Natural killer cell (primary cell): ENCODE data around the gene FLT1. TPM values are rescaled to one million over a fixed set of nuclear protein-coding genes. Genes with fewer than 3 reads are reported as not detected.

ENCODE experiments used
- ATAC-seq, 3 donors: fragments of 150-1000 bp in 2 of 3; fragments of 200-7000 bp in 1 of 3; cut with Tn5 transposase; 1 replicate in 1 of 3; 2 replicates in 2 of 3; pipeline ENCODE4 v1.10.0; 2021; ENCODE audit warnings: mild to moderate bottlenecking in 2 of 3, moderate library complexity in 2 of 3
- DNase-seq, 2 donors: peaks; one replicate each; pipeline versions ENCODE4 v3.0.0 to v3.0.0-alpha.2; 2013 to 2021; ENCODE audit warnings: mixed read lengths in 1 of 2
- H3K27ac ChIP-seq: one replicate; pipeline ENCODE4 v1.5.1; 2013; ENCODE audit warnings: mild to moderate bottlenecking, low read length
- H3K27me3 ChIP-seq: one replicate; pipeline ENCODE4 v1.6.1; 2013; ENCODE audit warnings: low read length; ENCODE audit not compliant: control insufficient read depth, insufficient read depth
- H3K36me3 ChIP-seq: one replicate; pipeline ENCODE4 v1.6.1; 2013; ENCODE audit warnings: low read length; ENCODE audit not compliant: control insufficient read depth, insufficient read depth
- H3K4me1 ChIP-seq: one replicate; pipeline ENCODE4 v1.6.1; 2013; ENCODE audit warnings: low read length; ENCODE audit not compliant: control insufficient read depth, insufficient read depth
- H3K4me3 ChIP-seq: one replicate; pipeline ENCODE4 v1.5.1; 2013; ENCODE audit warnings: low read length
- H3K9me3 ChIP-seq: one replicate; pipeline ENCODE4 v1.6.1; 2013; ENCODE audit warnings: low read length; ENCODE audit not compliant: control insufficient read depth, insufficient read depth
- H3K27ac Mint-ChIP-seq, 2 donors: one replicate each; pipeline ENCODE4 v1.8.0; 2022; ENCODE audit warnings: mild to moderate bottlenecking in 2 of 2, mixed read lengths in 2 of 2, moderate library complexity in 1 of 2
- H3K27me3 Mint-ChIP-seq, 2 donors: one replicate each; pipeline ENCODE4 v1.8.0; 2022; ENCODE audit warnings: low read depth in 2 of 2, mixed read lengths in 2 of 2
- H3K36me3 Mint-ChIP-seq: one replicate; pipeline ENCODE4 v1.8.0; 2022; ENCODE audit warnings: mixed read lengths
- H3K4me1 Mint-ChIP-seq, 2 donors: one replicate each; pipeline ENCODE4 v1.8.0; 2022; ENCODE audit warnings: mixed read lengths in 2 of 2
- H3K4me3 Mint-ChIP-seq: one replicate; pipeline ENCODE4 v1.8.0; 2022; ENCODE audit warnings: mild to moderate bottlenecking, moderate library complexity, mixed read lengths
- H3K9me3 Mint-ChIP-seq, 2 donors: one replicate each; pipeline ENCODE4 v1.8.0; 2022; ENCODE audit warnings: mixed read lengths in 2 of 2
- WGBS: methylation state at CpG from one replicate; pipeline ENCODE4 v1.1.7; 2013; ENCODE audit warnings: missing lambda C conversion rate; ENCODE audit not compliant: insufficient coverage; 5-methylcytosine and 5-hydroxymethylcytosine counted together
- intact Hi-C: fragments of 100-400 bp; cut with micrococcal nuclease; formaldehyde crosslinking; loops from one replicate; pipeline ENCODE4 v1.14.2; 2022
- total RNA-seq, 4 donors: library from RNA; stranded (reverse); fragments of 120-200 nt in 1 of 4; gene quantifications; one replicate each; pipeline versions ENCODE4 v1.2.3 to v1.2.4, GENCODE V29; 2013 to 2022
- TF ChIP-seq, protein P1 (sequence below): fragments of 200-600 bp; IDR thresholded peaks from one replicate; pipeline ENCODE4 v1.8.0; 2022; ENCODE audit warnings: antibody characterized with exemption

FLT1 gene
- total RNA-seq, 3 donors from 2014 or later (not counting 1 experiment from before 2014, with no cell fraction given) = 0.05 to 0.43 (median 0.07) TPM

DNA sequence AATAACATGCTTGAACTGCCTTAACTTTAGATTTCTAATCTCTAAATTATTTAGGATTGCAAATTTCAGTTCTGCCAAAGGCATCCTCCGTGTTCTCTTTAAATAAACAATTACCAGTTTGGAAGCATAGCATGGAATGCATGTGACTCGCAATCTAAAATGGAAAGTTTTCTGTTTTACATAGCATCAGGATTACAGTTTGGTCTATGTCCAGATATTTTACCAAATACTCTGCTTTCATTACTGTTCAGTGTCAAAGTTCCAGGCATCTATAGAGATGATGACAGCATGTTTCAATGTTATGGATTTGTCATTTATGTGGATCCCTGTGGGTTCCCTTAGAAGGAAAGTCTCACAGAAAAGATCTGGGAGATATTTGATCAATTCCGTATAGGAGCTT lies 16.8 kb downstream of the FLT1 start:
- H3K4me3 Mint-ChIP-seq = no peak overlapping the region
- no peaks in the 10 kb centered on the region for H3K4me1 ChIP-seq
- WGBS = 92% methylated on average over 3 of the region's 3 CpGs

GRCh38 chr13:28477709-28477973 lies 17.3 kb downstream of the FLT1 start:
- no peak overlapping the region for H3K4me3 Mint-ChIP-seq
- Histone ChIP-seq H3K27ac (no peak overlapping the region), H3K36me3 (no peaks in the 10 kb centered on the region), H3K9me3 (no peaks in the 10 kb centered on the region), H3K4me3 (no peak overlapping the region), H3K4me1 (no peaks in the 10 kb centered on the region), H3K27me3 (peaks cover 2% of the 10 kb centered on the region)
- intact Hi-C loops = no loop called here
- WGBS = 94% methylated on average over 3 of the region's 3 CpGs
- H3K27me3 Mint-ChIP-seq = peaks cover 16 to 35% of the 10 kb centered on the region in 2 donors
- H3K9me3 Mint-ChIP-seq = no peaks in the 10 kb centered on the region
- H3K4me1 Mint-ChIP-seq = no peaks in the 10 kb centered on the region
- H3K36me3 Mint-ChIP-seq = no peaks in the 10 kb centered on the region
- DNase-seq (no peak), ATAC-seq (no peak)
- TF ChIP-seq, protein P1, sequence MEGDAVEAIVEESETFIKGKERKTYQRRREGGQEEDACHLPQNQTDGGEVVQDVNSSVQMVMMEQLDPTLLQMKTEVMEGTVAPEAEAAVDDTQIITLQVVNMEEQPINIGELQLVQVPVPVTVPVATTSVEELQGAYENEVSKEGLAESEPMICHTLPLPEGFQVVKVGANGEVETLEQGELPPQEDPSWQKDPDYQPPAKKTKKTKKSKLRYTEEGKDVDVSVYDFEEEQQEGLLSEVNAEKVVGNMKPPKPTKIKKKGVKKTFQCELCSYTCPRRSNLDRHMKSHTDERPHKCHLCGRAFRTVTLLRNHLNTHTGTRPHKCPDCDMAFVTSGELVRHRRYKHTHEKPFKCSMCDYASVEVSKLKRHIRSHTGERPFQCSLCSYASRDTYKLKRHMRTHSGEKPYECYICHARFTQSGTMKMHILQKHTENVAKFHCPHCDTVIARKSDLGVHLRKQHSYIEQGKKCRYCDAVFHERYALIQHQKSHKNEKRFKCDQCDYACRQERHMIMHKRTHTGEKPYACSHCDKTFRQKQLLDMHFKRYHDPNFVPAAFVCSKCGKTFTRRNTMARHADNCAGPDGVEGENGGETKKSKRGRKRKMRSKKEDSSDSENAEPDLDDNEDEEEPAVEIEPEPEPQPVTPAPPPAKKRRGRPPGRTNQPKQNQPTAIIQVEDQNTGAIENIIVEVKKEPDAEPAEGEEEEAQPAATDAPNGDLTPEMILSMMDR = no peak
- H3K27ac Mint-ChIP-seq = no peak overlapping the region

More for the DNA sequence above, 16.8 kb downstream of the FLT1 start:
- DNase-seq (no peak), ATAC-seq (no peak)
- Histone ChIP-seq H3K36me3 (no peaks in the 10 kb centered on the region), H3K9me3 (no peaks in the 10 kb centered on the region), H3K27me3 (peaks cover 2% of the 10 kb centered on the region), H3K4me3 (no peak overlapping the region), H3K27ac (no peak overlapping the region)
- Mint-ChIP-seq H3K27me3 (peaks cover 17 to 36% of the 10 kb centered on the region in 2 donors), H3K36me3 (no peaks in the 10 kb centered on the region), H3K4me1 (no peaks in the 10 kb centered on the region), H3K9me3 (no peaks in the 10 kb centered on the region), H3K27ac (no peak overlapping the region)
- TF ChIP-seq, protein P1 = no peak
- intact Hi-C loops = no loop called here

- no peak overlapping the region for H3K27ac ChIP-seq
- Mint-ChIP-seq H3K4me1 (no peaks in the 10 kb centered on the region), H3K4me3 (no peak overlapping the region), H3K9me3 (no peaks in the 10 kb centered on the region), H3K36me3 (no peaks in the 10 kb centered on the region), H3K27ac (no peak overlapping the region), H3K27me3 (peaks cover 14 to 34% of the 10 kb centered on the region in 2 donors)
- H3K4me1 ChIP-seq = no peaks in the 10 kb centered on the region
- H3K36me3 ChIP-seq = no peaks in the 10 kb centered on the region
- TF ChIP-seq, protein P1 = no peak
- H3K9me3 ChIP-seq = no peaks in the 10 kb centered on the region
- WGBS = 89% methylated on average over 10 of the region's 11 CpGs
- ATAC-seq (no peak), DNase-seq (no peak)
- peaks cover 2% of the 10 kb centered on the region for H3K27me3 ChIP-seq
- intact Hi-C loops = no loop called here
- H3K4me3 ChIP-seq = no peak overlapping the region
Measured at GRCh38 chr13:28476919-28477708, 17.8 kb downstream of the FLT1 start.
